HL-60 (cell line): ENCODE measurements around the gene PIP5K1B.

Experiments used
- CTCF ChIP-seq: IDR thresholded peaks from one replicate; pipeline ENCODE4 v1.5.1; 2011; ENCODE audit warnings: low read length, control low read depth, inconsistent platforms; ENCODE audit not compliant: insufficient read depth
- GABPA ChIP-seq: IDR thresholded peaks from 2 replicates; pipeline ENCODE4 v1.6.1; 2012; ENCODE audit warnings: low read depth
- REST ChIP-seq: IDR thresholded peaks from 2 replicates; pipeline ENCODE4 v1.6.1; 2012; ENCODE audit warnings: low read depth; ENCODE audit not compliant: insufficient replicate concordance

- TF ChIP-seq REST: no peak
- no peak for TF ChIP-seq GABPA
- TF ChIP-seq CTCF: no peak
These were observed 162.0 kb downstream of the PIP5K1B start for GRCh38 chr9:68867066-68867465.
